ENCODE measurements around the gene FLVCR2.
"Not testable (repeated sequence)": the region's sequence is repeated elsewhere in the genome, so short reads cannot be mapped to it uniquely, and the experiment has no call there.

Gene FLVCR2

GRCh38 chr14:75675265-75675960, 97.0 kb downstream of the FLVCR2 start:
- TF ChIP-seq POLR2A (IDR thresholded peaks at IDR 0.05; ENCODE audit: extremely low read depth, insufficient read length) (no peak), MAX (IDR thresholded peaks at IDR 0.05; ENCODE audit: low read depth, low read length) (no peak), MYC (IDR thresholded peaks at IDR 0.05; ENCODE audit: low read depth, low read length) (no peak)
- H3K4me3 ChIP-seq (ENCODE audit: low read depth, low read length): no peak overlapping the region
- DNase-seq (ENCODE audit: low read depth): peak; percentile 17

GRCh38 chr14:75685910-75686309, 107.5 kb downstream of the FLVCR2 start:
- TF ChIP-seq CTCF (IDR thresholded peaks at IDR 0.05; ENCODE audit: low read depth, low read length) (no peak), MYC (IDR thresholded peaks at IDR 0.05; ENCODE audit: low read depth, low read length) (no peak), MAX (IDR thresholded peaks at IDR 0.05; ENCODE audit: low read depth, low read length) (no peak)
- DNase-seq (ENCODE audit: low read depth): no peak
- H3K4me3 ChIP-seq (ENCODE audit: low read depth, low read length): no peak overlapping the region

- DNase-seq (ENCODE audit: low read depth): no peak
- no peak overlapping the region for H3K4me3 ChIP-seq (ENCODE audit: low read depth, low read length)
- TF ChIP-seq POLR2A (IDR thresholded peaks at IDR 0.05; ENCODE audit: extremely low read depth, insufficient read length): no peak
- no peak for TF ChIP-seq MYC (IDR thresholded peaks at IDR 0.05; ENCODE audit: low read depth, low read length)
- no peak for TF ChIP-seq MAX (IDR thresholded peaks at IDR 0.05; ENCODE audit: low read depth, low read length)
- TF ChIP-seq CTCF (IDR thresholded peaks at IDR 0.05; ENCODE audit: low read depth, low read length): no peak
These were observed 110.6 kb downstream of the FLVCR2 start for GRCh38 chr14:75689012-75689411.

- TF ChIP-seq MAX (IDR thresholded peaks at IDR 0.05; ENCODE audit: low read depth, low read length) (no peak), POLR2A (IDR thresholded peaks at IDR 0.05; ENCODE audit: extremely low read depth, insufficient read length) (no peak), CTCF (IDR thresholded peaks at IDR 0.05; ENCODE audit: low read depth, low read length) (no peak), MYC (IDR thresholded peaks at IDR 0.05; ENCODE audit: low read depth, low read length) (no peak)
- no peak overlapping the region for H3K4me3 ChIP-seq (ENCODE audit: low read depth, low read length)
- no peak for DNase-seq (ENCODE audit: low read depth)
These were observed 111.6 kb downstream of the FLVCR2 start for GRCh38 chr14:75690010-75690409.

- not testable (repeated sequence) for DNase-seq (ENCODE audit: low read depth); H3K4me3 ChIP-seq (ENCODE audit: low read depth, low read length)
These were observed 116.6 kb downstream of the FLVCR2 start for GRCh38 chr14:75695025-75695424.

GRCh38 chr14:75697386-75697785, 119.0 kb downstream of the FLVCR2 start:
- TF ChIP-seq CTCF (IDR thresholded peaks at IDR 0.05; ENCODE audit: low read depth, low read length): no peak
- TF ChIP-seq MYC (IDR thresholded peaks at IDR 0.05; ENCODE audit: low read depth, low read length): no peak
- TF ChIP-seq POLR2A (IDR thresholded peaks at IDR 0.05; ENCODE audit: extremely low read depth, insufficient read length): no peak
- no peak for TF ChIP-seq MAX (IDR thresholded peaks at IDR 0.05; ENCODE audit: low read depth, low read length)
- no peak overlapping the region for H3K4me3 ChIP-seq (ENCODE audit: low read depth, low read length)
- no peak for DNase-seq (ENCODE audit: low read depth)
